GM19452 (cell line): Measurements from ENCODE around the gene BOK.

ENCODE experiments used
- ATAC-seq: cut with Tn5 transposase; IDR thresholded peaks from one replicate; pipeline ENCODE4 v1.9.1; 2021; ENCODE audit not compliant: unreplicated experiment

Gene BOK

DNA sequence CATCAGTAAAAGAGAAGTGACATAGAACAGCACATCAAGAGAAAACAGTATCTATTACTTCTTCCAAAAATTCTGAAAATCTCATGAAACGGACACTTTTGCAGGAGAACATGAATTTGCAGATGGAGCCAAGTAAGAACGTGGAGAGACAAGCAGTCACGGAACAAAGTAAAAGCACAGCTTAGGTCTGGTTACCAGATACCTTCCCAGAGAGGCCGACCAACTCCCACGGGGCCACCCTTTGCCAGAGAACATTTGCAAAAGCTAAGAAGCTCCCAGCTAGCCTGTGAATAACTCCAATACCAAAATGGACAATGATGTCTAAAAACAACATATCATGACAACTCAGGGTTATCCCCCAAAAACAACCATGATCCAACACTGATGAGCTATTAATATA, 39.5 kb downstream of the BOK start:
- ATAC-seq: no peak

DNA sequence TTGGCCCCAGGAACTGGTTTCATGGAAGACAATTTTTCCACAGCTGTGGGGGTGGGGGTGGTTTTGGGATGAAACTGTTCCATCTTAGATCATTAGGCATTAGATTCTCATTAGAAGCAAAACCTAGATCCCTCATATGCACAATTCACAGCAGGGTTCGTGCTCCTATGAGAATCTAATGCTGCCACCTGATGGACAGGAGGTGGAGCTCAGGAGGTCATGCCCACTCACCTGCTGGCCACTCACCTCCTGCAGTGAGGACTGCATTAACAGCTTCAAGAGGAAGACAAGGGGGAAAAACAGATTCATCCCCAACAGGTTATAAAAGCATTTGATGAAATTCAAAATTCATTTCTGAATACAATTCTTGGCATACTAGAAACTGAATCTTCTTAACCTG, 39.9 kb downstream of the BOK start:
- no peak for ATAC-seq

DNA sequence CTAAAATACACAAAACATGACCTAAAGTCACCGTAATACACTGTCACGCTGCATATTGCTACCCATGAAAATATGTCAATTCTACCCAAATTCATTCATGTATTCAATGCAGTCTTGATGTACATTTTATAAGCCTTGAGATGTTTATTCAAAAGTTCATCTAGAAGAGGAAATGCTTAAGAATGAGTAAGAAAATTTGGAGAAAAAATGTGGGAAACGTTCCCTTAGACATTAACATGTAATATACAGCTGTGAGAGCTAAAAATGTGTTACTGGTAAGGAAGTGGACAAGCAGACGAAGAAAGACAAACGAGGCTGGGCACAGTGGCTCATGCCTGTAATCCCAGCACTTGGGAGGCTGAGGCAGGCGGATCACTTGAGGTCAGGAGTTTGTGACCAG, 41.1 kb downstream of the BOK start:
- ATAC-seq: no peak

DNA sequence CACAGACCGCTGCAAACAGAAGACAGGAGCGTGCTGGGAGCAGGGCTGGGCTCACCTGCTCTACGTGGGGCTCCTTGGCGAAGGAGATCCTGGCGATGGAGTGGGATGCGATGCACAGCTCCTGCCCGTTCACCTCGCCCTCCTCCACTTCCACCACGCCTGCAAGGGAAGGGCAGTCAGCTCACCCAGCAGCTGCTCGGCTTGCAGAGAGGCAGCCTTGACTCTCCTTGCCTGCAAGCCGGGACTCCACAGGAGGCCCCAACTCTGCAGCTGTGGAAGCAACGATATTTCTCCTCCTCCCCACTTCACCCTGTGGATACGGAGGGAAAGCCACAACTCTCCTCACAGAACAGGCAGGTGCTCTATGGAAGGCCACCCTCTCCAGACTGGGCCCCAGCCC, 43.3 kb downstream of the BOK start:
- no peak for ATAC-seq

DNA sequence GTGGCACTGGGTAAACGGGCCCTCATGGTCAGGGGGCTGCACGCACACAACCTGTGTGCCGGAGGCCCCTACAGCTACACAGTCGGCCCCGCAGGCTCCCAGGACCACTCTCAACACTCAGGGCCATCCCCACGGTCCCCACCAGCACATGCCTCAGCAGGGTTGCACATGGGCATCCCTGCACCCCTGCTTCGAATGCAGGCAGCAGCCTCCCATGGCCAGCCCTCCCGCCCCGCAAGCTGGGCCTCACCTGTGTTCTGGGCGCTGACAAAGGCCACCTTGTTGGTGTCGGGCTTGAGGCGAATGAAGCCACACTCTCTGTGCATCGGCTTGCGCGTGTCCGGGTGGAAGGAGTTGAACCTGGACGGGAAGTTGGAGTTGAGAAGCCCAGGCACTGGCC, 44.2 kb downstream of the BOK start:
- no peak for ATAC-seq

DNA sequence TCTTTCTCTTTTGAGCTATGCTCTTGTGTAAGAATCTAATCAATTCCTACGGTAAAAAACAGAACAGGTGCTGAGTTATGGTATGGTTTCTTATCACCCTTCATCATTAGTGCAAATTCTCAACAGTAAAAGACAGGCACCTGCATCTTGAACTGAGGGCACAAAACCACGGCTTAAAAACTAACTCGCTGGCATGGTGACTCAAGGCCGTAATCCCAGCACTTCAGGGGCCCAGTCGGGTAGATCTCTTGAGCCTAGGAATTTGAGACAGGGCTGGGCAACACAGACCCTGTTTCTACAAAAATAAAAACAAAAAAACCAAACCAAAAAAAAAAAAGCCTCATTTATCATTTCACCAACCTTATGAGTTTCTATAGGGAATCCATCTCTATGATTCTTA, 45.1 kb downstream of the BOK start:
- no peak for ATAC-seq

DNA sequence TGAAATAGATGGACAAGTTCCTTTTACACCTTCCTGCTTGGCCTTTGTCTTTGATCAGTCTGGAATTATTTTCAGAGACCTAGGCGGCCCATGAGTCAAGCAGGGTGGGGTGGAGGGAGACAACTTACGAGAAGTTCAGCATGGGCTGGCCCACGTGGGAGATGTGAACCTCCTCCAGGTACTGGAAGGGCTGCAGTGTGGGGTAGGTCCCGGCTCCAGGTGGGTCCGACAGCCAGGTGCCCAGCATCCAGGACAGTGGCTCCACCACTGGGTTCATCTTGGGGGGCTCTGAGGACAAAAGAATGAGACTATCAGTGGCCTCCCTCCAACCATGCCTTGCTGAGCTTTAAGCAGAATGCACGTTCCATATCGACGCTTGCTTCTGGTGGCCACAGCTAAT, 47.6 kb downstream of the BOK start:
- ATAC-seq: no peak

DNA sequence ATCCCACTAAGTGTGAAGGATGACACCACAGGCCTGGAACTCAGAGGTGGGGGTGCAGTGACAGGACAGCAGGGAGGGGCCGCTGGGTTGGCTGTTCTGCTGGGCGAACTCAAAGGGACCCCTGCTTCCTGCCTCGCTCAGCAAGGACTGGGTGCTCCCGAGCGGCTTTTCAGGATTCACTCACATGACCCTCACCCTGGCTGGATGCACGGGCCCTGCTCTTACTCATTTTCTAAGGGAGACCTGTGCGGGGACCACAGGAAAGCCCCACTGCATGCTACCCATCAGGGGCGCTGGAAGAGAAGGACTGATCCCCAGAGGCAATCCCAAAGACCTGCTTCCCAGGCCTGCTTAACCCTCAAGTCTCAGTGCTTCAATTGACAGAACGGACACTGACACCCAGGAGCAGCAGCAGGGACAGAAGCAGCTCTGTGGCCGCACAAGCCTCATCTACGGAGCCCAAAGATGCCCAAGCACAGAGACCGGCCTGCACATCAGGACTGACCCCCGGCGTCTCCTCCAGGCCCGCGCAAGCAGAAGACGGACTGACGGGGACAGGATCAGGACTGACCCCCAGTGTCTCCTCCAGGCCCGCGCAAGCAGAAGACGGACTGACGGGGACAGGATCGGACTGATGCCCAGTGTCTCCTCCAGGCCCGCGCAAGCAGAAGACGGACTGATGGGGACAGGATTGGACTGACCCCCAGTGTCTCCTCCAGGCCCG, 48.8 kb downstream of the BOK start:
- ATAC-seq: no peak

DNA sequence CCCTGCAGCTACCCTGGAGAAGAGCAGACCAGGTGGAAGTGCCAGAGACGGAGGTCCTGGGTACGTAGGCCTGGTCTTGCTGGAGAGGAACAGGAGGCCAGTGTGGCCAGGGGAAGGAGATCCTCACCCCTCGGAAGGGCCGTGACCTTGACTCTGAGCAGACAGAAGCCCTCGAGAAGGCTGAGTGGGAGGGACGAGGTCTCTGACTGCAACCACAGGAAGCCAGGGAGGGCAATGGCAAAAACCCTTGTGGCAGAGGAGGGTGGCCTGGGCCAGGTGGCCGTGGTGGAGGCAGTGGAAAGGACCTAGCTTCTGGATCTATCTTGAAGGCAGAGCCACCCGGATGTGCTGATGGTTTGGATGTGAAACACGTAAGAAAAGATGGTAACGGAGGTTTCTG, 50.3 kb downstream of the BOK start:
- ATAC-seq: no peak

DNA sequence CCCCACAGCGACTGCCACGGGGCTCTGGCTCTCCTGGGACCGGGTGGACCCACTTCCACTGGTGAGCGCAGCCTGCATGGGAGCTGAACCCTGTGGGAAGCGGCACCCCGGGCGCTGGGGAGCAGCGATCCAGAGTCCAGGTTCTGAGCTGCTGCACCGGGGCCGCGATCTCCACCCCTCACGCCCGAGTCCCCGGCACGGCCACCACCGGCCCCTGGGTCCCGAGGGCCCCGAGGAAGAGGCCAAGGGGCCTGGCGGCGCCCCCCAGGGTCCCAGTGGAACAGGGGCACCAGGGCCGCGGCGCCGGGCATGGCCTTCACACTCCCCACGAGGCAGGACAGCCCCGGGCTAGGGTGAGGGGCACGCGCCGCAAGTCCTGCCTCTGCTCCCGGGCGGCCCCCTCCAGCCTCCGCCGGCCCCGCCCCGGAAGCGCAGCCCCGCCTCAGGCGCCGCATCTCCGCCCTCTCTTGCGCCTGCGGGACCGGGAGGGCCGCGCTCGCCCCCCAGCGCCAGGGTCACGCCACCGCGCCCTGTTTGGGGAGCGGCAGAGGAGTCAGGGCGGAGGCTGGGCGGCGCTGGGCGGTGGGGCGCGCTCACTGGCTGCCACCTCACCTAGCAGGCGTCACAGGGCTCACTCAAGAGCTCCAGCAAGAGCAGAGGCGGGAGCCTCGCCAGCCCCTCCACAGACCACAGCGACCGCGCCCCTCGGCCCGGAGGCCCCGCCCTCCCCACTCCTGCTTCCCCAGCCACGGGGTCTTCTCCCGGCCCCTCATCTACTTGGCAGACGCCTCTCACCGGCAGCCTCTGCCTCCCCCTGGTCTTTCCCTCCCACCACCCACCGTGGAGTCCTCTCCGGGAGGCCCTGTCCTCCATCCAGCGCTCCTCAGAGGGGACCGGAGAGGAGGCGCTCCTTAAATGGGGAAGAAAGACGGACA, 51.6 kb downstream of the BOK start:
- peak; percentile 96 for ATAC-seq

DNA sequence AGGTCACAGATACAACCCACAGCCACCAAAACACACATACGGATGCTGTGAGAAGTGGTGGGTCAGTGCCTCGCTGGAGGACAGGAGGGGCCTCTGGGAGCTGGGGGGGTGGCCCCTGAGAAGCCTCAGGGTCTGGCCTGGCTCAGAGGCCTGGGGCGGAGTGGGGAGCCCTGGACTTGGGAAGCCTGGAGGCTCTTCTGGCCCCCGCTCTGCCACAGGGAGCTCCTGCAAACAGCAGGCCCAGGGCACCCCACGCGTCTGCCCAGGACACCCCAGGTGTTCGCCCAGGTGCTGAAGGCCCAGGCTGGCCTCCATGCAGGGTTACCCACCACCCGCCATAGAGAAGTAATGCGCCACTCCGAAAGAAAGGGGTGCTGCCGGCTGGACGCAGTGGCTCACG, 52.5 kb downstream of the BOK start:
- no peak for ATAC-seq

DNA sequence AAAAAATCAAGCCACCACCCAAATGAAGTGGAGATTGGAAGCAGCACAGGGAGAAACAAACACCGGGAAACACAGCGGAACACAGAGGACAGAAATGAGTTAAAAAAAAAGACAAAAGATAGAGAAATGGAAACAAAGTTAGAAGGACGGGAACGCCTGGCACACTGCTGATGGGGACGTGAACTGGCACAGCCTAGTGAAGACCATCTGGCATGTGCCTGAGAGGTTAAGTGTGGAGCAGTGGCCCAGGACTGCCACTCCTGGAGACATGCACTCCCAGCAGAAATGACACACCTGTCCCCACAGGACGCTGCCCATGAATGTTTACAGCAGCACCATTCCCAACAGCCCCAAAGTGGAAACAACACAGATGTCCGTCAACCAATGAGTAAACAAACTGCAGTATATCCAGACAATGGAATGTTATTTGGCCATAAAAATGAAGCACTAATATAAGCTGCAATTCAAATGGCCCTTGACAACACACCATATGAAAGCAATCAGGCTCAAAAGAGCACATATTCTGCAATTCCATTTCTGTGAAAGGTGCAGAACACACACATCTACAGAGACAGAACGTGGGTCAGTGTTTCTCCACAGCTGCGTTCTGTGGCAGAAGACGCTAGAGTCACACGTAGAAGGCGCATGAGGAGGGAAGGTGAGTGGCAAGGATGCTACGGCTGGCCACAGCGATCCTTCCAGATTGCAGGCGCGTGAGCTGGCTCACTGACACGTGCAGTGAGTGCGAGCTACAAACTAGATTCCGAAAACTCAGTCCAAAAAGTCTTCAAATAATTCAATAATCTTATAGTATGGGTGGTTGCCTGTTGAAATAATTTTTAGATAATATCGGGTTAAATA, 53.8 kb downstream of the BOK start:
- no peak for ATAC-seq

DNA sequence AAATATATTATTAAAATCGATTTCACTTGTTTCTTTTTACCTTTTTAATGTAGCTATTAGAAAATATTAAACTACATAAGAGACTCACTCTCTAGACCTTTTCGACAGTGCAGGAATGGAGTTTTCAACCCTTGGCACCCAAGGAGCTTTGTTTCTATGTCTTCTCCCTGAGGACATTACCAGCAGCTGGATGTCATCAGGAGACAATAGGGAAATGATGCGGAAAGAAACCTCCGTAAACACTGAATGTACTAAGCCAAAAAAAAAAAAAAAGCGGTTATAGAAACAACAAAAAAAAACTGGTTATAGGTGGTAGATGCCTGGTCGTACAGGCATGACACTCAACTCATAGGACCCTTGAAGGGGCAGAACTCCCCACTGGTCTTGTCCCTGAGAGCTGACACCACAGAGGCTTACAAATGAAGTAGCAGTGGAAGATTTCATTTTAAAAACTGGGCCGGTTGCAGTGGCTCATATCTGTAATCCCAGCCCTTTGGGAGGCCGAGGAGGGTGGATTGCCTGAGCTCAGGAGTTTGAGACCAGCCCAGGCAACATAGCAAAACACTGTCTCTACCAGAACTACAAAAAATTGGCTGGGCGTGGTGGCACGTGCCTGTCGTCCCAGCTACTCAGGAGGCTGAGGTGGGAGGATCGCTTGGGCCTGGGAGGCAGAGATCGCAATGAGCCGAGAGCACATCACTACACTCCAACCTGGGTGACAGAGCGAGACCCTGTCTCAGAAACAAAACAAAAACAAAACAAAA, 54.7 kb downstream of the BOK start:
- no peak for ATAC-seq

DNA sequence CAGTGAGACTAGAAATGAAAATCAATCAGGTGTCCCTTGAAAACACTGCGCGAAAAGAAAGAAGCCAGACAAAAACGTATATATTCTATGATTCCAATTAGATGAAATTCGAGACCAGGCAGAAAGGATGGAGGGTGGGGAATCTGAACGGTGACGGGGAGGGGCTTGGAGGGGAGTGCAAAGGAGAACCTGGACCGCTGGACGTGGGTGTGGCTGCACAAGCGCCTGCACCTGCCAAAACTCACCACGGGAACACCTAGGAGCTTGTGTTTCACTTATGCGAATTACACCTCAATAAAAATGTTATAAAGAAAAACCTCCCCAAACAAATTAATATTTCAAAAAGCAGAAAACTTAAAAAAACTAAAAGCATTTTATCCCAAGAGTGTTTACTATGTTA, 56.5 kb downstream of the BOK start:
- no peak for ATAC-seq

DNA sequence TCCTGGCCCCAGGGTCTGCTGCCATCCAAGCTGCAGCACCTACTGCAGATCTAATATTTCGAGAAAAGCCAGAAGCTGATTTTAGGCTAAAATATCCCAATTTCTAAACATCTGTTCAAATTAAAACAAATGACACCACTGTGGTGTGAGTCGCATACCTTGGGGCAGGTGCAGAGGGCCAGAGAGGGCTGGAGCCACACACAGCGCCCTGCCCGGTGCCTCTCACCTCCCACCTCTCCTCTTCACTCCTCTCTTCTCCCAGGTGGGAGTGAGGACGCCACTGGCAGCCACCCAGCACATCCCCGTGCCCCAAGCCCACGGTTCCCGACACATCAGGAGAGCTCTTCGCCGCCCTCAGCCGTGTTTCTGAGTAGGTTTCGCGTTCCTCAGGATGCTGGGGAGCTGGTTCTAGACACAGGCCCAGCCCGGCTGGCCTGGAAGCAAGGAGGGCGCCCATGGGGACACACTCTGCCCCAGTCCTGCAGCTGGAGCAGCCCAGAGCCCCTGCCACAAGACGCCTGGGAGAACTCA, 57.0 kb downstream of the BOK start:
- no peak for ATAC-seq

DNA sequence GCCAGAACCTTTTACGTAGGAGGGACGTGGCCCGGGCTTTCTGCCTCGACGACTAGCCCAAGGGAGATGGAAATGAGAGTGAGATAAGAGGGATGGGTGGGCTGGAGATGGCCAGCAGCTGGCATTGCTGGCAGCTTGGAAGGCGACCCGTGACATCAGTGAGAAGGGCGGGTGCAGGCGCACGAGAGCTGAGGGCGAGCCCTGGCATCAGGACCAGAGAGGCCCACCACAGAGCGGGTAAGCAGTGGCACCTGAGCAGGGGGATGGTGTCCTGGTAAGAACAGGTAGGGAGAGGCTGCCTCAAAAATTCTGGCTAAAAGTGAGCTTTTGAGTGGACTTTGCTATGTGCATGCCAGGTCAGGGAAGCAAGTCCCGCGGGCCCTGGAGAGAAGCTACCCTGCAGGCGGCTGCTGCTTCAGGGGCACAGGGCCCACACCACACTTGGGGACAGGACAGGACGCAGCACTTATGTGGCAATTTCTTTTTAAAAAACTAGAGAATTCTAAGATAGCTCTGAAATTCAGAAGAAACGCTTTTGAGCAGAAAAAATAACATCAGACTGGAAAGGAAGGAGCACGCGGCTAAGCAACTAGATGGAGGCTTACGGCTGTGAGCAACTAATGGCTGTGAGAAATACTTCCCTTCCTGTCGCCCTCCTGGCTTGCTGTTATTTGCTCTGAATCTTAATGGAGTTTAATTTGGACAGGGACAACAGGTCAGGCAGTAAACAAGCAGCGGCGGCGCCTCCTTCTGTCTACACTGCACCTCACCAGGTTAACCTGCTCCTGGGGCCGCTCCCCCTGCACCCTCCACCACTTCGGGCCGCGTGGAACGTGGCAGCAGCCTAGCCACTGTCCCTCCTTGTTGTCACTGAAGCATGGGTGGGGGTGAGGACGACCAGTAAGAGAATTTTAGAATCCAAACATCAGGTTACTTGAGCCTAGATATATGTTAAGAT, 57.9 kb downstream of the BOK start:
- no peak for ATAC-seq

DNA sequence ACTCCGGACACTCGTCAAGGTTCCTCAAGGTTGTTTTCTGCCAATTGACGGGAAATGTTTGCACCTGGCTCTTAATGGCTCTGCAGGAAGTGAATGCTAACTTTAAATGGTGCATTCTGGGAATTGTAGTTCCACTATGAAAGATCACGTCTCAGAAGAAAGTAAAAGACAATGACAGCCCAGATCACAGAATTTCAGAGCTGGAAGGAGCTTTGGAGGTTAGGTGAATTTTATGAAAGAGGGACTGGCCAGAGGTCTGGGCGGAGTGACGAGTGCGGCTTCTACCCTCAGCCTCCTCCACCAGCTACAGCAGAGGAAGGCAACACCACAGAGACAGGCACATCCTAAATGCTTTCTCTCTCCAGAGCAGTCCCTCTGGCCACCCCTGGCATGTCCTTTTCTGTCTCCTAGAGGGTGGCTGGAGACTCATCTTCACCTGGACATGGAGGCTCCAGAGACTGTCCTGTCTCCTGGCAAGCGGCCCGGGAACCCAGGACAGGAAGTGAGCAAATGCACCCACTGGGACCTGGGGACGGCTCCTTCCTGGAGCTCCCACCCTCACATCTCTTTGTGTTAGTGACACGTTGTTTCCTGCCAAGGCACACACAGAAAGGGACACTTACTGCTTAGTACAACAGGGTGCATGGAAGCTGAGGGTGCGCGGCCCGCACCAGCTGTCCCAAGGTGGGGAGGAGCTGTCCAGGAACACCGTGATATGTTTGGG, 59.0 kb downstream of the BOK start:
- peak; percentile 56 for ATAC-seq

DNA sequence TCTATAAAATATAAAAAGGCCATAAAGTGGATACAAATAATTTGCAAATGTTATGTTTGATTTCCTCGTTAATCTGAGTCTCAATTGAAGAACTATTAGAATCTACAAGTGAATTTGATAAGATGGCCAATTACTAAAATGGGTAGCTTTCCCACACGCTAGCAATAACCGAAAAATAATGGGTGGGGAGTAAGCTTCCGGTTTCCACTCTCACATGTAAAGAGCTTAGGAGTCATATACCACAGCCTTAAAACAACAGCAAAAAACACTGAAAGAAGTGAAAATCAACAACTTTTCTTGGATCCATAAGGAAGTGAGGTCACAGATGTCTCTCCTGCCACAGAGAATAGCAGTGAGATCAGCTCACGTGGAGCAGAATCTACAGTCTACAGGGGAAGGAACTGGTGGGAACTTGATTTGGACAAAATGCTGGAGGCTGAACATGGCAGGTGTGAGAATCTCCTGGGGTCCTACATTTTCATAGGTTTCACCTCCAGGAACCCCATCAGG, 59.8 kb downstream of the BOK start:
- no peak for ATAC-seq
